HepG2 (cell line): ENCODE results near the gene LARP7. TPM values are rescaled to one million over a fixed set of nuclear protein-coding genes. Genes with fewer than 3 reads are reported as not detected.

Experiments
- ATAC-seq: fragments of 200-7000 bp; cut with Tn5 transposase; 3 replicates; pipeline ENCODE4 v1.9.1; 2020; ENCODE audit warnings: mild to moderate bottlenecking, moderate library complexity
- BruUV-seq: library from RNA; stranded (reverse); fragments of 400-500 nt; replicated peaks from 2 replicates; lab custom pipeline; 2021; lab: Mats Ljungman, UMichigan
- CTCF ChIA-PET: fragments of 300-600 bp; formaldehyde crosslinking; extraction: SDS; loops from one replicate; lab custom pipeline; 2021; ENCODE audit warnings: low total read pairs, inconsistent platforms, low intra/inter-chr PET ratio; lab: Yijun Ruan, JAX
- POLR2A ChIA-PET: fragments of 350-600 bp; sonication (Branson Sonifier 250); formaldehyde crosslinking; loops from one replicate; lab custom pipeline; 2020; ENCODE audit warnings: antibody characterized with exemption, inconsistent platforms; lab: Yijun Ruan, JAX
- DNase-seq: peaks from one replicate; pipeline ENCODE4 v3.0.0-alpha.2; 2015; ENCODE audit warnings: low spot score
- FAIRE-seq: peaks from 3 replicates; lab custom pipeline; 2011; peaks lifted over from hg19 to GRCh38; lab: Jason Lieb, UNC
- H2AFZ ChIP-seq: one replicate; pipeline ENCODE4 v1.6.1; 2011; ENCODE audit warnings: low read length, inconsistent platforms
- H3K27ac ChIP-seq: fragments of 300-600 bp; 3 replicates; pipeline ENCODE4 v1.8.0; 2011; ENCODE audit warnings: mixed run types, mild to moderate bottlenecking, mixed read lengths, low read length, inconsistent platforms; ENCODE audit not compliant: insufficient read depth; ENCODE audit errors: extremely low read length
- H3K27me3 ChIP-seq, 2 experiments: fragments of 200-600 bp in 1 of 2; 2 replicates in 1 of 2; 3 replicates in 1 of 2; pipeline versions ENCODE4 v1.6.0 to v1.8.0; 2011; ENCODE audit warnings: low read length in 2 of 2, mild to moderate bottlenecking in 2 of 2, moderate library complexity in 2 of 2, inconsistent platforms in 1 of 2; ENCODE audit not compliant: insufficient read depth in 2 of 2, control insufficient read depth in 1 of 2
- H3K36me3 ChIP-seq, 2 experiments: fragments of 200-600 bp in 1 of 2; replicated peaks in 1 of 2; 2 replicates in 1 of 2; 3 replicates in 1 of 2; pipeline versions ENCODE4 v1.5.1 to v1.8.0; 2011; ENCODE audit warnings: low read length in 2 of 2, inconsistent platforms in 1 of 2; ENCODE audit not compliant: insufficient read depth in 2 of 2, control insufficient read depth in 1 of 2
- H3K4me1 ChIP-seq: 2 replicates; pipeline ENCODE4 v1.5.1; 2012; ENCODE audit warnings: low read length, inconsistent platforms; ENCODE audit not compliant: insufficient read depth
- H3K4me2 ChIP-seq: 2 replicates; pipeline ENCODE4 v1.6.0; 2011; ENCODE audit warnings: low read depth, low read length, inconsistent platforms
- H3K4me3 ChIP-seq, 3 experiments: fragments of 200-600 bp in 1 of 3; sonication (generic), shearing (Covaris generic) in 1 of 3; replicated peaks in 1 of 3; 2 replicates each; pipeline ENCODE4 v1.5.1; 2011 to 2016; ENCODE audit warnings: low read length in 3 of 3, inconsistent platforms in 2 of 3, low read depth in 2 of 3, mild to moderate bottlenecking in 2 of 3, control low read depth in 1 of 3, mixed read lengths in 1 of 3; ENCODE audit not compliant: insufficient read depth in 1 of 3
- H3K79me2 ChIP-seq: one replicate; pipeline ENCODE4 v1.6.1; 2011; ENCODE audit warnings: low read length, inconsistent platforms; ENCODE audit not compliant: insufficient read depth
- H3K9ac ChIP-seq: 2 replicates; pipeline ENCODE4 v1.6.0; 2011; ENCODE audit warnings: mild to moderate bottlenecking, low read depth, low read length, inconsistent platforms; ENCODE audit not compliant: insufficient read depth
- H3K9me3 ChIP-seq: 2 replicates; pipeline ENCODE4 v1.5.1; 2012; ENCODE audit warnings: mild to moderate bottlenecking, low read length
- H4K20me1 ChIP-seq: 2 replicates; pipeline ENCODE4 v1.6.0; 2011; ENCODE audit warnings: inconsistent platforms, mild to moderate bottlenecking, low read length, moderate library complexity; ENCODE audit not compliant: insufficient read depth
- NFIC ChIP-seq: IDR thresholded peaks from 2 replicates; pipeline ENCODE4 v1.6.1; 2012; ENCODE audit warnings: mild to moderate bottlenecking, low read length, inconsistent platforms
- NPAS2 ChIP-seq: sonication (generic); formaldehyde crosslinking; IDR thresholded peaks from 2 replicates; pipeline ENCODE4 v1.8.0; 2022; ENCODE audit warnings: mild to moderate bottlenecking, missing genetic modification reagents, borderline replicate concordance
- YY1 ChIP-seq: IDR thresholded peaks from 2 replicates; pipeline ENCODE4 v1.6.1; 2011; ENCODE audit warnings: low read length, low read depth, moderate library complexity, mild to moderate bottlenecking; ENCODE audit not compliant: insufficient read depth, insufficient replicate concordance
- ZBTB3 ChIP-seq: sonication (generic); formaldehyde crosslinking; IDR thresholded peaks from 2 replicates; pipeline ENCODE4 v1.4.0; 2020; ENCODE audit warnings: low read depth, mild to moderate bottlenecking, moderate library complexity, missing genetic modification reagents, borderline replicate concordance
- ZMYM2 ChIP-seq: sonication (generic); formaldehyde crosslinking; IDR thresholded peaks from 2 replicates; pipeline ENCODE4 v1.8.0; 2022; ENCODE audit warnings: mild to moderate bottlenecking, missing genetic modification reagents
- ZNF558 ChIP-seq: sonication (generic); formaldehyde crosslinking; IDR thresholded peaks from 2 replicates; pipeline ENCODE4 v1.9.0; 2022; ENCODE audit warnings: mild to moderate bottlenecking, missing genetic modification reagents, borderline replicate concordance
- in situ Hi-C: cut with HindIII; loops from 2 replicates; pipeline ENCODE4 v1.10.0; 2017; ENCODE audit warnings: low pct_unique_long_range_greater_than_20kb; ENCODE audit not compliant: extremely low pct_ligation_motif_present
- intact Hi-C: fragments of 100-400 bp; cut with micrococcal nuclease; formaldehyde crosslinking; loops from one replicate; pipeline ENCODE4 v1.10.0; 2022; ENCODE audit not compliant: unreplicated experiment
- polyA plus RNA-seq, 8 experiments: library from polyadenylated mRNA; depleted of rRNA in 3 of 8; stranded (reverse) in 7 of 8; unstranded in 1 of 8; fragments of >200 nt; fragmentation: Illumina TruSeq in 4 of 8; extraction: Trizol in 4 of 8; gene quantifications; 2 replicates each; pipeline versions ENCODE4 v1.2.1 to v1.2.3, GENCODE V29; 2011 to 2016; ENCODE audit warnings: low read depth in 4 of 8, missing spikeins in 1 of 8, mixed read lengths in 1 of 8; ENCODE audit not compliant: insufficient read depth in 1 of 8
- total RNA-seq, 5 experiments: library from RNA; depleted of rRNA; stranded (reverse); fragments of >200 nt; fragmentation: Illumina TruSeq; extraction: Trizol; gene quantifications; 2 replicates each; pipeline ENCODE4 v1.2.3, GENCODE V29; 2016; ENCODE audit warnings: low read depth in 1 of 5
- TF ChIP-seq, protein P1 (sequence below): sonication (generic); formaldehyde crosslinking; IDR thresholded peaks from 2 replicates; pipeline ENCODE4 v1.4.0; 2020; ENCODE audit warnings: low read depth, missing genetic modification reagents
- TF ChIP-seq, protein P2 (sequence below): sonication (generic); formaldehyde crosslinking; IDR thresholded peaks from 2 replicates; pipeline ENCODE4 v1.5.1; 2020; ENCODE audit warnings: mild to moderate bottlenecking, missing genetic modification reagents, borderline replicate concordance
- TF ChIP-seq, protein P3 (sequence below): sonication (generic); formaldehyde crosslinking; IDR thresholded peaks from 2 replicates; pipeline ENCODE4 v1.4.0; 2020; ENCODE audit warnings: missing genetic modification reagents
- TF ChIP-seq, protein P4 (sequence below): sonication (generic); formaldehyde crosslinking; IDR thresholded peaks from 2 replicates; pipeline ENCODE4 v1.4.0; 2020; ENCODE audit warnings: missing genetic modification reagents
- TF ChIP-seq, protein P5 (sequence below): sonication (generic); formaldehyde crosslinking; IDR thresholded peaks from 2 replicates; pipeline ENCODE4 v1.4.0; 2020; ENCODE audit warnings: missing genetic modification reagents, mild to moderate bottlenecking, borderline replicate concordance
- TF ChIP-seq, protein P6 (sequence below), 2 experiments: sonication (generic) in 1 of 2; formaldehyde crosslinking in 1 of 2; IDR thresholded peaks; 2 replicates each; pipeline versions ENCODE4 v1.5.1 to v1.6.1; 2011 to 2020; ENCODE audit warnings: borderline replicate concordance in 1 of 2, low read depth in 1 of 2, low read length in 1 of 2, mild to moderate bottlenecking in 1 of 2, missing genetic modification reagents in 1 of 2, moderate library complexity in 1 of 2

Gene LARP7
- total and polyA plus RNA-seq, 2 of the 13 experiments (the other 11 are each of a cell fraction or from before 2014, with no cell fraction given), result 9.7 to 37.1 TPM

DNA sequence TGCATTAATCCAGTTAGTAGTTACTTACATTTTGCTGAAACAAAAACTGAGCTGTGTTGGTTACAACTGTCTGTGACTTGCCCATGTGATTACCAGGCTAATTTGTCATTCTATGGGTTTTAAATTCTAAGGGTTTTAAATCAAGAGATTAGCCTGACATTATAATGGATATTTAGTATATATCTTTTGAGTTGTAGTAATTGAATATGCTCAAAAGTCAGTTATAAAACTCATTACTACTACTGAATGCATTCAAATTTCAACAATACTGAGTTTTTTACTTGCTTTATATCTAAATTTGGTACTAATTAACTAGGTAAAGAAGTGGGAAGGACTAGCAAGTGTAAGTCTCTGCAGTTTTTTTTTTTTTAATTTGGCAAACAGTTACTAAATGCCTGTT, 14.7 kb downstream of the LARP7 start:
- no peak overlapping the region for H3K4me2 ChIP-seq
- ATAC-seq, result no peak
- ChIA-PET CTCF (no interaction called here), POLR2A (no interaction called here)
- H4K20me1 ChIP-seq, result no peaks in the 10 kb centered on the region
- no peaks in the 10 kb centered on the region for H3K79me2 ChIP-seq
- no peaks in the 10 kb centered on the region for H3K4me1 ChIP-seq
- no peak overlapping the region for H3K9ac ChIP-seq
- no TSS peak for BruUV-seq
- no peak for DNase-seq
- peaks cover 11 to 30% of the 10 kb centered on the region in 2 experiments for H3K36me3 ChIP-seq
- FAIRE-seq, result no peak
- H3K9me3 ChIP-seq, result no peaks in the 10 kb centered on the region
- intact Hi-C loops, result no loop called here
- H3K4me3 ChIP-seq, result no peak overlapping the region
- H3K27ac ChIP-seq, result no peak overlapping the region
- in situ Hi-C loops, result no loop called here
- no peak overlapping the region for H2AFZ ChIP-seq
- no peaks in the 10 kb centered on the region for H3K27me3 ChIP-seq
- TF ChIP-seq, protein P1, sequence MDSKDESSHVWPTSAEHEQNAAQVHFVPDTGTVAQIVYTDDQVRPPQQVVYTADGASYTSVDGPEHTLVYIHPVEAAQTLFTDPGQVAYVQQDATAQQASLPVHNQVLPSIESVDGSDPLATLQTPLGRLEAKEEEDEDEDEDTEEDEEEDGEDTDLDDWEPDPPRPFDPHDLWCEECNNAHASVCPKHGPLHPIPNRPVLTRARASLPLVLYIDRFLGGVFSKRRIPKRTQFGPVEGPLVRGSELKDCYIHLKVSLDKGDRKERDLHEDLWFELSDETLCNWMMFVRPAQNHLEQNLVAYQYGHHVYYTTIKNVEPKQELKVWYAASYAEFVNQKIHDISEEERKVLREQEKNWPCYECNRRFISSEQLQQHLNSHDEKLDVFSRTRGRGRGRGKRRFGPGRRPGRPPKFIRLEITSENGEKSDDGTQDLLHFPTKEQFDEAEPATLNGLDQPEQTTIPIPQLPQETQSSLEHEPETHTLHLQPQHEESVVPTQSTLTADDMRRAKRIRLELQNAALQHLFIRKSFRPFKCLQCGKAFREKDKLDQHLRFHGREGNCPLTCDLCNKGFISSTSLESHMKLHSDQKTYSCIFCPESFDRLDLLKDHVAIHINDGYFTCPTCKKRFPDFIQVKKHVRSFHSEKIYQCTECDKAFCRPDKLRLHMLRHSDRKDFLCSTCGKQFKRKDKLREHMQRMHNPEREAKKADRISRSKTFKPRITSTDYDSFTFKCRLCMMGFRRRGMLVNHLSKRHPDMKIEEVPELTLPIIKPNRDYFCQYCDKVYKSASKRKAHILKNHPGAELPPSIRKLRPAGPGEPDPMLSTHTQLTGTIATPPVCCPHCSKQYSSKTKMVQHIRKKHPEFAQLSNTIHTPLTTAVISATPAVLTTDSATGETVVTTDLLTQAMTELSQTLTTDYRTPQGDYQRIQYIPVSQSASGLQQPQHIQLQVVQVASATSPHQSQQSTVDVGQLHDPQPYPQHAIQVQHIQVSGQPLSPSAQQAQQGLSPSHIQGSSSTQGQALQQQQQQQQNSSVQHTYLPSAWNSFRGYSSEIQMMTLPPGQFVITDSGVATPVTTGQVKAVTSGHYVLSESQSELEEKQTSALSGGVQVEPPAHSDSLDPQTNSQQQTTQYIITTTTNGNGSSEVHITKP (CRISPR knock-in tag), result no peak
- TF ChIP-seq ZBTB3 (no peak), YY1 (no peak), NFIC (no peak), ZMYM2 (CRISPR knock-in tag) (no peak), ZNF558 (CRISPR knock-in tag) (no peak), NPAS2 (CRISPR knock-in tag) (no peak)
- TF ChIP-seq, protein P2, sequence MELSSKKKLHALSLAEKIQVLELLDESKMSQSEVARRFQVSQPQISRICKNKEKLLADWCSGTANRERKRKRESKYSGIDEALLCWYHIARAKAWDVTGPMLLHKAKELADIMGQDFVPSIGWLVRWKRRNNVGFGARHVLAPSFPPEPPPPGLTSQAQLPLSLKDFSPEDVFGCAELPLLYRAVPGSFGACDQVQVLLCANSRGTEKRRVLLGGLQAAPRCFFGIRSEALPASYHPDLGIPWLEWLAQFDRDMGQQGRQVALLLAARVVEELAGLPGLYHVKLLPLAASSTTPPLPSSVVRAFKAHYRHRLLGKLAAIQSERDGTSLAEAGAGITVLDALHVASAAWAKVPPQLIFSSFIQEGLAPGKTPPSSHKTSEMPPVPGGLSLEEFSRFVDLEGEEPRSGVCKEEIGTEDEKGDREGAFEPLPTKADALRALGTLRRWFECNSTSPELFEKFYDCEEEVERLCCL (CRISPR knock-in tag), result no peak
- TF ChIP-seq, protein P3, sequence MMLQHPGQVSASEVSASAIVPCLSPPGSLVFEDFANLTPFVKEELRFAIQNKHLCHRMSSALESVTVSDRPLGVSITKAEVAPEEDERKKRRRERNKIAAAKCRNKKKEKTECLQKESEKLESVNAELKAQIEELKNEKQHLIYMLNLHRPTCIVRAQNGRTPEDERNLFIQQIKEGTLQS (CRISPR knock-in tag), result no peak
- TF ChIP-seq, protein P4, sequence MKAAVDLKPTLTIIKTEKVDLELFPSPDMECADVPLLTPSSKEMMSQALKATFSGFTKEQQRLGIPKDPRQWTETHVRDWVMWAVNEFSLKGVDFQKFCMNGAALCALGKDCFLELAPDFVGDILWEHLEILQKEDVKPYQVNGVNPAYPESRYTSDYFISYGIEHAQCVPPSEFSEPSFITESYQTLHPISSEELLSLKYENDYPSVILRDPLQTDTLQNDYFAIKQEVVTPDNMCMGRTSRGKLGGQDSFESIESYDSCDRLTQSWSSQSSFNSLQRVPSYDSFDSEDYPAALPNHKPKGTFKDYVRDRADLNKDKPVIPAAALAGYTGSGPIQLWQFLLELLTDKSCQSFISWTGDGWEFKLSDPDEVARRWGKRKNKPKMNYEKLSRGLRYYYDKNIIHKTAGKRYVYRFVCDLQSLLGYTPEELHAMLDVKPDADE (CRISPR knock-in tag), result no peak
- TF ChIP-seq, protein P5, sequence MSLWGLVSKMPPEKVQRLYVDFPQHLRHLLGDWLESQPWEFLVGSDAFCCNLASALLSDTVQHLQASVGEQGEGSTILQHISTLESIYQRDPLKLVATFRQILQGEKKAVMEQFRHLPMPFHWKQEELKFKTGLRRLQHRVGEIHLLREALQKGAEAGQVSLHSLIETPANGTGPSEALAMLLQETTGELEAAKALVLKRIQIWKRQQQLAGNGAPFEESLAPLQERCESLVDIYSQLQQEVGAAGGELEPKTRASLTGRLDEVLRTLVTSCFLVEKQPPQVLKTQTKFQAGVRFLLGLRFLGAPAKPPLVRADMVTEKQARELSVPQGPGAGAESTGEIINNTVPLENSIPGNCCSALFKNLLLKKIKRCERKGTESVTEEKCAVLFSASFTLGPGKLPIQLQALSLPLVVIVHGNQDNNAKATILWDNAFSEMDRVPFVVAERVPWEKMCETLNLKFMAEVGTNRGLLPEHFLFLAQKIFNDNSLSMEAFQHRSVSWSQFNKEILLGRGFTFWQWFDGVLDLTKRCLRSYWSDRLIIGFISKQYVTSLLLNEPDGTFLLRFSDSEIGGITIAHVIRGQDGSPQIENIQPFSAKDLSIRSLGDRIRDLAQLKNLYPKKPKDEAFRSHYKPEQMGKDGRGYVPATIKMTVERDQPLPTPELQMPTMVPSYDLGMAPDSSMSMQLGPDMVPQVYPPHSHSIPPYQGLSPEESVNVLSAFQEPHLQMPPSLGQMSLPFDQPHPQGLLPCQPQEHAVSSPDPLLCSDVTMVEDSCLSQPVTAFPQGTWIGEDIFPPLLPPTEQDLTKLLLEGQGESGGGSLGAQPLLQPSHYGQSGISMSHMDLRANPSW (CRISPR knock-in tag), result no peak
- TF ChIP-seq, protein P6, sequence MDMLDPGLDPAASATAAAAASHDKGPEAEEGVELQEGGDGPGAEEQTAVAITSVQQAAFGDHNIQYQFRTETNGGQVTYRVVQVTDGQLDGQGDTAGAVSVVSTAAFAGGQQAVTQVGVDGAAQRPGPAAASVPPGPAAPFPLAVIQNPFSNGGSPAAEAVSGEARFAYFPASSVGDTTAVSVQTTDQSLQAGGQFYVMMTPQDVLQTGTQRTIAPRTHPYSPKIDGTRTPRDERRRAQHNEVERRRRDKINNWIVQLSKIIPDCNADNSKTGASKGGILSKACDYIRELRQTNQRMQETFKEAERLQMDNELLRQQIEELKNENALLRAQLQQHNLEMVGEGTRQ (IDR thresholded peaks at IDR 0.05; ENCODE audit: low read depth, low read length), result no peak
- TF ChIP-seq, protein P6 (CRISPR knock-in tag; IDR thresholded peaks at IDR 0.05; ENCODE audit: borderline replicate concordance), result no peak
